HG03469 (cell line): ENCODE data around the gene TIRAP.

Experiments used
- ATAC-seq: cut with Tn5 transposase; IDR thresholded peaks from one replicate; pipeline ENCODE4 v1.9.1; 2021; ENCODE audit warnings: mild to moderate bottlenecking, moderate library complexity, moderate number of reproducible peaks; ENCODE audit not compliant: unreplicated experiment

TIRAP gene

GRCh38 chr11:126339073-126339862 lies 56.4 kb downstream of the TIRAP start:
- ATAC-seq = no peak

GRCh38 chr11:126339863-126340434 lies 57.1 kb downstream of the TIRAP start:
- ATAC-seq = no peak

DNA sequence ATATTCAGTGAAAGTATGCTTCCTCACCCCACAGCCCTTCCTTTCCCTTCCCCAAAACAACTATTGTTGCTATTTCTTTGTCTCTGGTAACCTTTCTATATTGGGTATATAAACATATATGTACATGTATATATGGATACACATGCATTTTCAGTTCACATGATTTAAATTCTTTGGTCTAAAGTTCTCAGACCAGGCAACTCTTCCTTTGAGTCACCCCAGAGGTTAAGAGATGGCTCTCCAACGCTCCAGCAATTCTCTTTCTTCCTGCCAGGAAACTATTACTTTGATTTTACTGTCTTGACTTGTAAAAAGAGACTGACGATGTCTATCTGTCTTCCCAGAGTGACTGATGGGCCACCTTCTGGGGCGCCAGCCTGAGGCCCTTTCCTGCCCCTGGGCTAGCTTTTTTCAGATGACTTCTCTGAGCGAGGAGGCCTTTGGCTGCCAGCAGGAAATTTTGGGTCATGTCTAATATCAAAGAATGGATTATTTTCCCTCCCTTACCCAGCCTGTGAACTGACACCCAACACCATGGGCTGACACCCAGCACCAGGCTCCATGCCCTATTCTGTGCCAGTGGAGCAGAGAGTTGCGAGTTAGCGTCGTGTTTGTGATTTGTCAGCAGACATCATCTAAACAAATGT lies 58.2 kb downstream of the TIRAP start:
- no peak for ATAC-seq

DNA sequence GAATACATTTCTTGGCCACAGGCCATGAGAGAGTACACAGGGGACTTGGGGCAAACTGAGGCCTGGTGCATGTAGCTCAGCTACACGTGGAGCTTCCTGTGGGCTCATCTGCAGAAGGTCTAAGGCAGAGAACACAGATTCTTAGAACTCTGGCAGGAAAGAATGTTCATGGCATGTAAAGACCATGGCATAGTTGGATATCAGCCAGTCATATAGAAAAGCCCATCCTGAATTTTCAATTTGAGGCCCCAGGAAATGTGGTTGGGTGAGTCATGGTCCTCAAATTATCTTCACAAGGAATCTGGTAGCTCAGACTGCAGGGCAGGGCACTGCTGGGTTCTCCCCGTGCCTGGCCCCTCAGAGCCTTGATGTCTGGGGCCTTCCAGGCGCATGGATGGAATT lies 58.9 kb downstream of the TIRAP start:
- no peak for ATAC-seq

DNA sequence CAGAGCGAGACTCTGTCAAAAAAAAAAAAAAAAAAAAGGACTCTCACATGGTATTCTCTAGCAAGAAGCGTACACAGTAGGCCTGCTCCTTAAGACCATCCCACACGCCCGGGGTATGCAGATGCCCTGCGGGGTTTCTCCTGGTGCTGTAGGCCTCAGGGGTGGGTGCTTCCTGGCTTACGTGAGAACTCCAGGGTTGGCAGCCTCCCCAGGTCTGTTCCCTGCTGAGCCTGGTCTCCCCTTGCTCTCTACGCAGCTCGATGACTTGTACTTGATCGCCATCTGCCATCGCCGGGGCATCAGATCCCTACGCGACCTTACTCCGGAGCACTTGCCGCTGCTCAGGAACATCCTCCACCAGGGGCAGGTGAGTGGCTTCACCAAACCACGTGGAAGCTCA lies 60.2 kb downstream of the TIRAP start:
- no peak for ATAC-seq
